Fibroblast of peridontal ligament (primary cell): ENCODE data around the gene SNRPA.
"Not testable (repeated sequence)": the region's sequence is repeated elsewhere in the genome, so short reads cannot be mapped to it uniquely, and the experiment has no call there.

Source experiments
- DNase-seq: peaks from one replicate; pipeline ENCODE4 v3.0.0-alpha.2; 2010; ENCODE audit errors: extremely low read depth

The SNRPA gene

GRCh38 chr19:40744554-40745401 lies 6.2 kb upstream of the SNRPA start:
- DNase-seq, result no peak

- peak; percentile 64 for DNase-seq
These were observed 5.6 kb upstream of the SNRPA start for GRCh38 chr19:40745402-40745780.

DNA sequence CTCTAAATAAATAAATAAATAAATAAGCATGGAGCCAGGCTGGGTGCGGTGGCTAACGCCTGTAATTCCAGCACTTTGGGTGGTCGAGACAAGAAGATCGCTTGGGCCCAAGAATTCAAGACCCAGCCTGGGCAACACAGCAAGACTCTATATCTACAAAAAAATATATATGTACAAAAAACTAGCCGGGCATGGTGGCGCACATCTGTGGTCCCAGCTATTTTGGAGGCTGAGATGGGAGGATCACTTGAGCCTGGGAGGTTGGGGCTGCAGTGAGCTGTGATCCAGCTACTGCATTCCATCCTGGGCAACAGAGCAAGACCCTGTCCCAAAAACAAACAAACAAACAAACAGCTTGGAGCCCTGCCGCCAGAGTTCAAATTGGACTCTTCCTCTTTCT lies 3.5 kb upstream of the SNRPA start:
- no peak for DNase-seq

GRCh38 chr19:40750058-40750873 lies 737 bp upstream of the SNRPA start, which contains the start of gene ACTMAP:
TSS of gene ACTMAP (minus strand) at chr19:40750477. CDS start at chr19:40749803, 674 bp downstream.
- DNase-seq, result peak; percentile 100

DNA sequence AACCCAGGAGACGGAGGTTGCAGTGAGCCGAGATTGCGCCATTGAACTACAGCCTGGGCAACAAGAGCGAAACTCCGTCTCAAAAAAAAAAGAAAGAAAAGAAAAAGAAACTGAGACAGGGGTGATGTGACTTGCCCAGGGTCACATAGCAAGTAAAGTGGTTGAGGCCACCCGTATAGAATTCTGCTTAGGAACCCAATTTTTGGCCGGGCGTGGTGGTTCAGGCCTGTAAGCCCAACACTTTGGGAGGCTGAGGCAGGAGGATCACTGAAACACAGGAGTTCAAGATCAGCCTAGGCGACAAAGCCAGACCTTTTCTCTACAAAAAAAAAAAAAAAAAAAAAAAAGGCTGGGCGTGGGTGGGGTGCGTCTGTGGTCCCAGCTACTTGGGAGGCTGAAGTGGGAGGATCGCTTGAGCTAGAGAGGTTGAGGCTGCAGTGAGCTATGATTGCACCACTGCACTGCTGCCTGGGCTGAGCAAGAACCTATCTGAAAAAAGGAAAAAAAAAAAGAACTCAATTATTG lies 1.3 kb downstream of the SNRPA start:
- DNase-seq, result no peak

GRCh38 chr19:40754611-40755247 lies 3.7 kb downstream of the SNRPA start:
- DNase-seq, result no peak

- no peak for DNase-seq
These were observed 4.2 kb downstream of the SNRPA start for GRCh38 chr19:40755248-40755624.

- DNase-seq, result no peak
These were observed 4.8 kb downstream of the SNRPA start for GRCh38 chr19:40755791-40756190.

GRCh38 chr19:40756502-40757110 lies 5.6 kb downstream of the SNRPA start:
- no peak for DNase-seq

- no peak for DNase-seq
These were observed 7.5 kb downstream of the SNRPA start for GRCh38 chr19:40758491-40758890.

DNA sequence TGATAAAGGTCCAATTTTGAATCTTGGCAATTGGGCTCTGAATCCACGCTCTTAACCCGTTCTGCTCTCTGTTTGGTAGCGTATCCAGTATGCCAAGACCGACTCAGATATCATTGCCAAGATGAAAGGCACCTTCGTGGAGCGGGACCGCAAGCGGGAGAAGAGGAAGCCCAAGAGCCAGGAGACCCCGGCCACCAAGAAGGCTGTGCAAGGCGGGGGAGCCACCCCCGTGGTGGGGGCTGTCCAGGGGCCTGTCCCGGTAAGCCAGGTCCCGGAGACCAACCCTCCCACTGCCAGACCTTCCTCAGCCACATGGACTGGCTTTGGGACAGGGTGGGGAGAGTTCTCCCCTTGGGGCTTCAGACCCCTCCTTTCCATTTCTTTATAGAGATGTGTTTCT lies 8.3 kb downstream of the SNRPA start:
- no peak for DNase-seq

GRCh38 chr19:40762754-40763470 lies 11.9 kb downstream of the SNRPA start:
- no peak for DNase-seq

GRCh38 chr19:40763526-40763925 lies 12.5 kb downstream of the SNRPA start:
- DNase-seq, result no peak

DNA sequence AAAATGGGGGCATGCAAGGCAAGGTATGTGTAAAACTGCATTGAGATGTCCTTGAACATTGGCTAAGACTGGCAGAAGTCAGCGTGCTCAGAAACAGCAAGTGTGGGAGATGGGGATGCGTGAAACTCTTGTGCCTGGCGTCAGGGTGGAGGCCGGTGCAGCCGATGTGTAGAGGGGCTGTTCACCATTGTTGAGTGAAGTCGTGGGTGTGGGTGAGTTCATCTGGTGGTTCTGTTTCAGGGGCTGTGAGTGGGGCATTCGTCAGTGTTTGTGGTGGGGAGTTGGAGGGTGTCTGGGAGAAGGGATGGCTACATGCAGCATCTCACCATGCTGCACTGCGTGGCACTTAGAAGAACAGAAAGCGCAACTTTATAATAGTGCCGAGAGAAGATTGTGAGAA lies 13.0 kb downstream of the SNRPA start:
- DNase-seq, result no peak

DNA sequence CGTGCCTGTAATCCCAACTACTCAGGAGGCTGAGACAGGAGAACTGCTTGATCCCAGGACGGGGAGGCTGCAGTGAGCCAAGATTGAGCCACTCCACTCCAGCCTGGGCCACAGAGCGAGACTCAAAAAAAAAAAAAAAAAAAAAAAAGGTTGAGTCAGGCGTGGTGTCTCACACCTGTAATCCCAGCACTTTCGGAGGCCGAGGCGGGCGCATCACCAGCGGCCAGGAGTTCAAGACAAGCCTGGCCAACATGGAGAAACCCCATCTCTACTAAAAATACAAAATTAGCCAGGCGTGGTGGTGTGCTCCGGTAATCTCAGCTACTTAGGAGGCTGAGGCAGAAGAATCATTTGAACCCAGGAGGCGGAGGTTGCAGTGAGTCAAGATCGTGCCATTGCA lies 15.4 kb downstream of the SNRPA start:
- DNase-seq, result not testable (repeated sequence)

- DNase-seq, result no peak
These were observed 17.9 kb downstream of the SNRPA start for GRCh38 chr19:40768869-40769268.

DNA sequence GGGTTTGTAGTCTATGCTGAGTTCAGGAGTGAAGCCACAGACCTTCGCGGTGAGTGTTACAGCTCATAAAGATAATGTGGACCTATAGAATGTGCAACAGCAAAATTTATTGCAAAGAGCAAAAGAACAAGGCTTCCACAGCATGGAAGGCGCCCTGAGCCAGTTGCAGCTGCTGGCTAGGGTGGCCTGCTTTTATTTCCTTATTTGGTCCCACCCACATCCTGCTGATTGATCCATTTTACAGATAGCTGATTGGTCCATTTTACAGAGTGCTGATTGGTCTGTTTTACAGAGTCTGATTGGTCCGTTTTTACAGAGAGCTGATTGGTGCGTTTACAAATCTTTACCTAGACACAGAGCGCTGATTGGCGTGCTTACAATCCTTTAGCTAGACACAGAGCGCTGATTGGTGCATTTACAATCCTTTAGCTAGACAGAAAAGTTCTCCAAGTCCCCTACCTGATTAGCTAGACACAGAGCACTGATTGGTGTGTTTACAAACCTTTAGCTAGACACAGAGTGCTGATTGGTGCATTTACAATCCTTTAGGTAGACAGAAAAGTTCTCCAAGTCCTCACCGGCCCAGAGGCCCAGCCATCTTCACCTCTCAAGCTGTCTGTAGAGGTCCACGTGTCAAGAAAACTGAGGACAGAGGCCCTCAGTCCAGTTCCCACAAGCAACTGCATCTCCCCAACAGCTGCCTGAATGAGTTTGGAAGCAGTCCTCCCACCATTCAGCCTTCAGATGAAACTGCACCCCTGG lies 20.3 kb downstream of the SNRPA start:
- not testable (repeated sequence) for DNase-seq

DNA sequence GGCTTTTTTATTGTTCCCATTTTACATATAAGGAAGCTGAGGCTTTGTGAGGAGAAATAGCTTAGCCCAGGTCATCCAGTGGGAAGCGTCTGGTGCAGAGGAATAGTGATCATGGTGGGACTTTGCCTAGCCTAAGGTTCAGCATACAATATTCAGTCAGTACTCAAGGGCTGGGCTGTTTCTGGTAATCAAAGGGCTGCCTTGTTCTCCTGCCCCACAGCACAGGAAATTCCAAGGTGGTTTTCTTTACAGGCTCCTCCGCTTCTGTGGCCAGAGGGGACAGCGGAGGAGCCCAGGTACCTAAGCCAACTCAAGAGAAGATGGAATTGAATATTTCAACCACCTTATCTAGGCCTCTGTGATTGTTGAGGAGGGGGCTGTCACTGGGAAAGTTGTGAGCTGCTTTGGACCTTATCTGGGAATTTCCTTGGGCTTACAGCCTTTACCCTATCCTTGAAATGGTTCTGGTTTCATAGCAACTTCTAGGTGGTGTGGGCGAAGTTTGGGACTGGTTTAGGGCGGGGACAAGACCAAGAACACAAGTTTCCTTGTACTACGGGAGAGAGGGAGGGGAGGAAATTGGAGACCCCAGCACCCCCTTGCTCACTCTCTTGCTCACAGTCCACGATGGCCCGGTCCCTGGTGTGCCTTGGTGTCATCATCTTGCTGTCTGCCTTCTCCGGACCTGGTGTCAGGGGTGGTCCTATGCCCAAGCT lies 24.1 kb downstream of the SNRPA start, which contains the start of gene MIA:
TSS of gene MIA (plus strand) at position 606 of the 716 bp plus-strand sequence. CDS start at position 628, 22 bp downstream.
- no peak for DNase-seq

GRCh38 chr19:40775632-40776022 lies 24.6 kb downstream of the SNRPA start:
- no peak for DNase-seq

DNA sequence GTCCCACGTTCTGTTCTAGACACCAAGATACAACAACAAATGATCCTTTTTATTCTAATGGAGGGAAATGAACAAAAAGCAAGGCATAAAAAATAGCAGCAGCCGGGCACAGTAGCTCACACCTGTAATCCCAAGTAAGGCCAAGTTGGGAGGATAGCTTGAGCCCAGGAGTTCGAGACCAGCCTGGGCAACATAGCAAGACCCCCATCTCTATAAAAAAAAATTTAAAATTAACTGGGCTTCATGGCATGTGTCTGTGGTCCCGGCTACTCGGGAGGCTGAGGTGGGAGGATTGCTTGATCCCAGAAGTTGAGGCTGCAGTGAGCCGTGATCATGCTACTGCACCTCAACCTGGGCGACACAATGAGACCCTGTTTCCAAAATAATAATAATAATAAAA lies 25.4 kb downstream of the SNRPA start:
- no peak for DNase-seq
